K562 (cell line): ENCODE results near the gene ITGA3. TPM values are rescaled to one million over a fixed set of nuclear protein-coding genes. Genes with fewer than 3 reads are reported as not detected.

Source experiments
- ARID1B ChIP-seq: fragments of 450-650 bp; IDR thresholded peaks from 2 replicates; pipeline ENCODE4 v1.6.1; 2016; ENCODE audit warnings: antibody characterized with exemption, mild to moderate bottlenecking, inconsistent platforms
- BCOR ChIP-seq: fragments of 450-650 bp; IDR thresholded peaks from 2 replicates; pipeline ENCODE4 v1.6.1; 2016
- CBX8 ChIP-seq: fragments of 200-600 bp; sonication (generic); IDR thresholded peaks from 2 replicates; pipeline ENCODE4 v1.6.1; 2012; ENCODE audit warnings: borderline replicate concordance, mixed run types, low read depth, mild to moderate bottlenecking, moderate library complexity, mixed read lengths, low read length, control low read depth, inconsistent platforms; ENCODE audit not compliant: poor library complexity, severe bottlenecking; ENCODE audit errors: extremely low read depth
- FOXJ3 ChIP-seq: sonication (generic); formaldehyde crosslinking; IDR thresholded peaks from 2 replicates; pipeline ENCODE4 v1.4.0; 2020; ENCODE audit warnings: mild to moderate bottlenecking, missing genetic modification reagents
- HDAC2 ChIP-seq: fragments of 450-650 bp; IDR thresholded peaks from 2 replicates; pipeline ENCODE4 v1.6.1; 2016; ENCODE audit warnings: mild to moderate bottlenecking
- HMGN3 ChIP-seq: IDR thresholded peaks from 2 replicates; pipeline ENCODE4 v1.6.1; 2011; ENCODE audit warnings: borderline replicate concordance, low read depth, mild to moderate bottlenecking, mixed read lengths, low read length; ENCODE audit not compliant: insufficient read length; ENCODE audit errors: extremely low read depth
- JUND ChIP-seq, 2 experiments: IDR thresholded peaks; 2 replicates in 1 of 2; 3 replicates in 1 of 2; pipeline ENCODE4 v1.6.1; 2011; ENCODE audit warnings: borderline replicate concordance in 2 of 2, low read depth in 2 of 2, low read length in 2 of 2, improper control_type of control experiment in 1 of 2, missing biosample characterization in 1 of 2, missing genetic modification characterization in 1 of 2, missing genetic modification reagents in 1 of 2
- MAFK ChIP-seq: IDR thresholded peaks from 2 replicates; pipeline ENCODE4 v1.6.1; 2011; ENCODE audit warnings: low read length, improper control_type of control experiment
- MCM2 ChIP-seq: fragments of 450-650 bp; IDR thresholded peaks from 2 replicates; pipeline ENCODE4 v1.6.1; 2017; ENCODE audit warnings: low read depth, mild to moderate bottlenecking
- ZNF696 ChIP-seq: fragments of 250-450 bp; sonication (Bioruptor Pico); conservative IDR thresholded peaks from 2 replicates; pipeline ENCODE4 v1.4.0; 2020; ENCODE audit warnings: mild to moderate bottlenecking, moderate library complexity
- ZNF707 ChIP-seq: fragments of 250-450 bp; sonication (Bioruptor Pico); conservative IDR thresholded peaks from 2 replicates; pipeline ENCODE4 v1.8.0; 2022; ENCODE audit warnings: inconsistent platforms, mild to moderate bottlenecking, moderate library complexity
- ZNF780A ChIP-seq: fragments of 250-450 bp; sonication (Bioruptor Pico); IDR thresholded peaks from 2 replicates; pipeline ENCODE4 v1.5.0; 2021; ENCODE audit warnings: mild to moderate bottlenecking
- polyA plus RNA-seq, 8 experiments: library from polyadenylated mRNA; depleted of rRNA in 4 of 8; stranded (reverse) in 5 of 8; unstranded in 3 of 8; fragments of >200 nt; fragmentation: Nextera tagmentation in 2 of 8; fragmentation: Illumina TruSeq in 1 of 8; extraction: Ambion mirVana in 2 of 8; extraction: Trizol in 1 of 8; gene quantifications; 2 replicates each; pipeline versions ENCODE4 v1.2.1 to v1.2.3, GENCODE V29; 2011 to 2014; ENCODE audit warnings: inconsistent platforms in 1 of 8, missing spikeins in 1 of 8
- total RNA-seq, 7 experiments: library from RNA; depleted of rRNA in 6 of 7; stranded (reverse); fragments of >200 nt in 6 of 7; fragmentation: Illumina TruSeq in 2 of 7; extraction: Trizol in 2 of 7; gene quantifications; 2 replicates each; pipeline versions ENCODE4 v1.2.1 to v1.2.3, GENCODE V29; 2011 to 2021; ENCODE audit warnings: low replicate concordance in 1 of 7
- TF ChIP-seq, protein P1 (sequence below): fragments of 200-600 bp; sonication (generic); IDR thresholded peaks from one replicate; pipeline ENCODE4 v1.6.1; 2012; ENCODE audit warnings: mild to moderate bottlenecking, low read depth, low read length, inconsistent platforms
- TF ChIP-seq, protein P2 (sequence below): fragments of 200-800 bp; sonication (Bioruptor generic); IDR thresholded peaks from 2 replicates; pipeline ENCODE4 v1.6.1; 2017; ENCODE audit warnings: missing genetic modification characterization, missing compliant biosample characterization
- TF ChIP-seq, protein P3 (sequence below): fragments of 250-450 bp; sonication (Bioruptor Pico); IDR thresholded peaks from 2 replicates; pipeline ENCODE4 v1.8.0; 2022; ENCODE audit warnings: moderate library complexity, mild to moderate bottlenecking, inconsistent platforms

ITGA3 gene
- total and polyA plus RNA-seq, 9 of the 15 experiments (the other 6 are each of a cell fraction or from before 2014, with no cell fraction given): 0.03 to 0.75 (median 0.14) TPM; not detected in 2

DNA sequence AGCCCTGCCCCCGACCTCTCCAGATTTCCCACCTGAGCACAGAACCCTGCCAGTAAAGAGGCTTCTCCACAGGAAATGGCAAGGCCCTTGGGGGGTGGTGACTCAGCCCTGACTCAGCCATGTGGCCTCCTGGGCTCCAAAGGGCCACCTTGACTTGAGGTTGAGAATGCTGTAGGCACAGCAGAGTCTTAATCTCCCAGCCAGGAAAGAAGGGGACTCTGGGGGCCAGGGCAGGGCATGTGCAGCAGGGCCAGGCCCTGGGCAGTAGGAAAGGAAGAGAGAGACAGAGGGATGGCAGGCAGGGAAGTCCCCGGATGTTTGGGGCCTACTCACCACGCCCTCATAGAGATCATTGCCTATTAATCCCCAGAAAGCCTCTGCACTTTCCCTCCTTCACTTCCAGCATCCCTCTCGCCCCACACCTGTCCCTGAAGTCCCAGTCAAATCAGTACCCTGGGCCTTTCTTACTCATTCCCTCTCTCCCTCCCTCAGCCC lies 4.8 kb upstream of the ITGA3 start (continued):
- TF ChIP-seq, protein P1, sequence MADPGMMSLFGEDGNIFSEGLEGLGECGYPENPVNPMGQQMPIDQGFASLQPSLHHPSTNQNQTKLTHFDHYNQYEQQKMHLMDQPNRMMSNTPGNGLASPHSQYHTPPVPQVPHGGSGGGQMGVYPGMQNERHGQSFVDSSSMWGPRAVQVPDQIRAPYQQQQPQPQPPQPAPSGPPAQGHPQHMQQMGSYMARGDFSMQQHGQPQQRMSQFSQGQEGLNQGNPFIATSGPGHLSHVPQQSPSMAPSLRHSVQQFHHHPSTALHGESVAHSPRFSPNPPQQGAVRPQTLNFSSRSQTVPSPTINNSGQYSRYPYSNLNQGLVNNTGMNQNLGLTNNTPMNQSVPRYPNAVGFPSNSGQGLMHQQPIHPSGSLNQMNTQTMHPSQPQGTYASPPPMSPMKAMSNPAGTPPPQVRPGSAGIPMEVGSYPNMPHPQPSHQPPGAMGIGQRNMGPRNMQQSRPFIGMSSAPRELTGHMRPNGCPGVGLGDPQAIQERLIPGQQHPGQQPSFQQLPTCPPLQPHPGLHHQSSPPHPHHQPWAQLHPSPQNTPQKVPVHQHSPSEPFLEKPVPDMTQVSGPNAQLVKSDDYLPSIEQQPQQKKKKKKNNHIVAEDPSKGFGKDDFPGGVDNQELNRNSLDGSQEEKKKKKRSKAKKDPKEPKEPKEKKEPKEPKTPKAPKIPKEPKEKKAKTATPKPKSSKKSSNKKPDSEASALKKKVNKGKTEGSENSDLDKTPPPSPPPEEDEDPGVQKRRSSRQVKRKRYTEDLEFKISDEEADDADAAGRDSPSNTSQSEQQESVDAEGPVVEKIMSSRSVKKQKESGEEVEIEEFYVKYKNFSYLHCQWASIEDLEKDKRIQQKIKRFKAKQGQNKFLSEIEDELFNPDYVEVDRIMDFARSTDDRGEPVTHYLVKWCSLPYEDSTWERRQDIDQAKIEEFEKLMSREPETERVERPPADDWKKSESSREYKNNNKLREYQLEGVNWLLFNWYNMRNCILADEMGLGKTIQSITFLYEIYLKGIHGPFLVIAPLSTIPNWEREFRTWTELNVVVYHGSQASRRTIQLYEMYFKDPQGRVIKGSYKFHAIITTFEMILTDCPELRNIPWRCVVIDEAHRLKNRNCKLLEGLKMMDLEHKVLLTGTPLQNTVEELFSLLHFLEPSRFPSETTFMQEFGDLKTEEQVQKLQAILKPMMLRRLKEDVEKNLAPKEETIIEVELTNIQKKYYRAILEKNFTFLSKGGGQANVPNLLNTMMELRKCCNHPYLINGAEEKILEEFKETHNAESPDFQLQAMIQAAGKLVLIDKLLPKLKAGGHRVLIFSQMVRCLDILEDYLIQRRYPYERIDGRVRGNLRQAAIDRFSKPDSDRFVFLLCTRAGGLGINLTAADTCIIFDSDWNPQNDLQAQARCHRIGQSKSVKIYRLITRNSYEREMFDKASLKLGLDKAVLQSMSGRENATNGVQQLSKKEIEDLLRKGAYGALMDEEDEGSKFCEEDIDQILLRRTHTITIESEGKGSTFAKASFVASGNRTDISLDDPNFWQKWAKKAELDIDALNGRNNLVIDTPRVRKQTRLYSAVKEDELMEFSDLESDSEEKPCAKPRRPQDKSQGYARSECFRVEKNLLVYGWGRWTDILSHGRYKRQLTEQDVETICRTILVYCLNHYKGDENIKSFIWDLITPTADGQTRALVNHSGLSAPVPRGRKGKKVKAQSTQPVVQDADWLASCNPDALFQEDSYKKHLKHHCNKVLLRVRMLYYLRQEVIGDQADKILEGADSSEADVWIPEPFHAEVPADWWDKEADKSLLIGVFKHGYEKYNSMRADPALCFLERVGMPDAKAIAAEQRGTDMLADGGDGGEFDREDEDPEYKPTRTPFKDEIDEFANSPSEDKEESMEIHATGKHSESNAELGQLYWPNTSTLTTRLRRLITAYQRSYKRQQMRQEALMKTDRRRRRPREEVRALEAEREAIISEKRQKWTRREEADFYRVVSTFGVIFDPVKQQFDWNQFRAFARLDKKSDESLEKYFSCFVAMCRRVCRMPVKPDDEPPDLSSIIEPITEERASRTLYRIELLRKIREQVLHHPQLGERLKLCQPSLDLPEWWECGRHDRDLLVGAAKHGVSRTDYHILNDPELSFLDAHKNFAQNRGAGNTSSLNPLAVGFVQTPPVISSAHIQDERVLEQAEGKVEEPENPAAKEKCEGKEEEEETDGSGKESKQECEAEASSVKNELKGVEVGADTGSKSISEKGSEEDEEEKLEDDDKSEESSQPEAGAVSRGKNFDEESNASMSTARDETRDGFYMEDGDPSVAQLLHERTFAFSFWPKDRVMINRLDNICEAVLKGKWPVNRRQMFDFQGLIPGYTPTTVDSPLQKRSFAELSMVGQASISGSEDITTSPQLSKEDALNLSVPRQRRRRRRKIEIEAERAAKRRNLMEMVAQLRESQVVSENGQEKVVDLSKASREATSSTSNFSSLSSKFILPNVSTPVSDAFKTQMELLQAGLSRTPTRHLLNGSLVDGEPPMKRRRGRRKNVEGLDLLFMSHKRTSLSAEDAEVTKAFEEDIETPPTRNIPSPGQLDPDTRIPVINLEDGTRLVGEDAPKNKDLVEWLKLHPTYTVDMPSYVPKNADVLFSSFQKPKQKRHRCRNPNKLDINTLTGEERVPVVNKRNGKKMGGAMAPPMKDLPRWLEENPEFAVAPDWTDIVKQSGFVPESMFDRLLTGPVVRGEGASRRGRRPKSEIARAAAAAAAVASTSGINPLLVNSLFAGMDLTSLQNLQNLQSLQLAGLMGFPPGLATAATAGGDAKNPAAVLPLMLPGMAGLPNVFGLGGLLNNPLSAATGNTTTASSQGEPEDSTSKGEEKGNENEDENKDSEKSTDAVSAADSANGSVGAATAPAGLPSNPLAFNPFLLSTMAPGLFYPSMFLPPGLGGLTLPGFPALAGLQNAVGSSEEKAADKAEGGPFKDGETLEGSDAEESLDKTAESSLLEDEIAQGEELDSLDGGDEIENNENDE: no peak
- TF ChIP-seq MAFK (no peak), FOXJ3 (CRISPR knock-in tag) (no peak), MCM2 (no peak), BCOR (no peak), HMGN3 (no peak), ARID1B (peak; percentile 65), HDAC2 (no peak), JUND (IDR thresholded peaks at IDR 0.05; ENCODE audit: borderline replicate concordance, low read depth, low read length) (peak; percentile 94), JUND (tag; IDR thresholded peaks at IDR 0.05; ENCODE audit: borderline replicate concordance, low read depth, low read length) (peak; percentile 90), ZNF780A (CRISPR knock-in tag) (no peak), CBX8 (no peak), ZNF707 (no peak), ZNF696 (CRISPR knock-in tag) (no peak)
- TF ChIP-seq, protein P2, sequence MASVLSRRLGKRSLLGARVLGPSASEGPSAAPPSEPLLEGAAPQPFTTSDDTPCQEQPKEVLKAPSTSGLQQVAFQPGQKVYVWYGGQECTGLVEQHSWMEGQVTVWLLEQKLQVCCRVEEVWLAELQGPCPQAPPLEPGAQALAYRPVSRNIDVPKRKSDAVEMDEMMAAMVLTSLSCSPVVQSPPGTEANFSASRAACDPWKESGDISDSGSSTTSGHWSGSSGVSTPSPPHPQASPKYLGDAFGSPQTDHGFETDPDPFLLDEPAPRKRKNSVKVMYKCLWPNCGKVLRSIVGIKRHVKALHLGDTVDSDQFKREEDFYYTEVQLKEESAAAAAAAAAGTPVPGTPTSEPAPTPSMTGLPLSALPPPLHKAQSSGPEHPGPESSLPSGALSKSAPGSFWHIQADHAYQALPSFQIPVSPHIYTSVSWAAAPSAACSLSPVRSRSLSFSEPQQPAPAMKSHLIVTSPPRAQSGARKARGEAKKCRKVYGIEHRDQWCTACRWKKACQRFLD: peak; percentile 64
- TF ChIP-seq, protein P3, sequence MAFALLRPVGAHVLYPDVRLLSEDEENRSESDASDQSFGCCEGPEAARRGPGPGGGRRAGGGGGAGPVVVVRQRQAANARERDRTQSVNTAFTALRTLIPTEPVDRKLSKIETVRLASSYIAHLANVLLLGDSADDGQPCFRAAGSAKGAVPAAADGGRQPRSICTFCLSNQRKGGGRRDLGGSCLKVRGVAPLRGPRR (CRISPR knock-in tag): no peak
